OCI-M1 (cell line): ENCODE measurements around the gene SEPTIN1.
"Not testable (repeated sequence)": the region's sequence is repeated elsewhere in the genome, so short reads cannot be mapped to it uniquely, and the experiment has no call there.

Experiments used
- DNase-seq: peaks from one replicate; lab custom pipeline; 2025; lab: John Stamatoyannopoulos, UW

The SEPTIN1 gene

GRCh38 chr16:30357715-30358576 is 24.4 kb downstream of the SEPTIN1 start:
- DNase-seq, result no peak

- no peak for DNase-seq
Measured at GRCh38 chr16:30357085-30357714, 25.2 kb downstream of the SEPTIN1 start.

GRCh38 chr16:30356401-30357084 is 25.8 kb downstream of the SEPTIN1 start:
- DNase-seq, result peak; percentile 56

- DNase-seq, result no peak
Measured at GRCh38 chr16:30355954-30356308, 26.4 kb downstream of the SEPTIN1 start.

DNA sequence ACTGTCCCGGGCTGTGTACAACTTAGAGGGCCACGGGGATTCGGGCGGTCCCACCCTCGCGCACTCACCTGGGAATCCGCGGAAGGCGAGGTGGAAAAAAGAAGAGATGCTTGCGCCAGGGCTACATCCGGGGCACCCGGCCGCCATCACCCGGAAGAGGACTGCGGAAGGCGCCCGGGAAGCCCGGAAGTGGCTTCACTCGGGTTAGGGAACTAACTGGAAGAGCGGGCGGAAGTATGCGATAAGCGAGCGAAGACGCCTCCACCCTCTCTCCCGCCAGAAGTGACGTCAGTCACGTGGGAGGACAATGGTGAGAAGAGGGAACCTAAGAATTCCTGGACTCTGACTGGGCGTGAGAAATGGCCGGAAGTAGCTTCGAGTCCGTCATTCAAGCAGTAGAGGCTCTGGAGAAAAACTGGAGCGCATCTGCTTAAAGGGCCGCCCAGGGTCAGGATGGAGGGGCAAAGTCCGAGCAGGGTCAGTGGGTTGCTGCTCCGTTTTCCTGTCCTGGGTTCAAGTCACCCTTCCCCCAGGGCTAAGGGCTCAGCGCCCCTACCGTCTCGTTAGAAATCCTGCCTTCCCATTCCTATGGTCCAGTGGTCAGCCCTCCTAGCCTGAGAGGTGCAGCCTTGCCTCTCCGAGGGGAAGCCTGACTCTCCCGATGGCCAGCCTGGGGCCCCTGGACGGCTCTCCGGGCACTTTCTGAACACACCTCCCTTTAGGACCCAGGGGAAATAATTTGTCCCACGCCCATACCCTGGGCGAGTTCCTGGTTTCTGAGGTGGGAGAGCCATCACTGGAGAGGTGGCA is 27.0 kb downstream of the SEPTIN1 start, which contains the start of gene CD2BP2:
Gene CD2BP2 (minus strand): TSS at position 165 of the 810 bp plus-strand sequence. CDS start 627 bp downstream, outside the sequence.
- DNase-seq, result peak; percentile 99

DNA sequence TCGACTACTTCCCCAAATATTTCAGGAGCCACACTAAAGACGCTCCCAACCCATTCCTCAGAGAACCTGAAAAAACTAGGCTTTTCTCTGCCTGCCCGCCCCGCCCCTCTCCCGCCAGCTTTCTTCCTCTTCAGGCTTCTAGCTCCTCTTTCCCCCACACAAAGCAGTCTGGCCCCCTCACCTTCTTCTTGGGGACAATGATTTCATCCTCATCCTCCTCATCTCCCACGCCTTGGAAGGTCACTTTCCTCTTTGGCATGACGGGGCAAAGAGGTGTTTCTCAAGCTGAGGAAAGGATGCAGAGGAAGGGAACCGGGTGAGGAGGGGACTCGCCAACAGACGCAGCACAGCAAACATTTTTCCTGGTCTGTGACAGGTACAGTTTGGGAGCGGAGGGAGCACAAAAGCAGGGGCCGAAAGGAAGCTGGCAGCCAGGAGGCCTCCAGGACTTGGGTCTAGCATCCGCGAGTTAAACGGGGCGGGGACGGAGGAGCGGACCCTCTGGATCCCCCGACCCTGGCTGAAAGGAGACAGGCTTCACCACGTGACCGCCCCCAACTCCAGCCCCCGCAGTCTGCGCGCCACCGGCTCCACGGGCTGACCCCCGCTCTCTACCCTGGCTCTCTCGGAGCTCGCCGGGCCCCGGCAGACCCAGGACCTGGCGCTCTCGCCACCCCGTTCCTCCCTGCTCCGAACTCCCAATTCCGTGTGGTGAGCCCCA is 27.8 kb downstream of the SEPTIN1 start:
- DNase-seq, result peak; percentile 52

DNA sequence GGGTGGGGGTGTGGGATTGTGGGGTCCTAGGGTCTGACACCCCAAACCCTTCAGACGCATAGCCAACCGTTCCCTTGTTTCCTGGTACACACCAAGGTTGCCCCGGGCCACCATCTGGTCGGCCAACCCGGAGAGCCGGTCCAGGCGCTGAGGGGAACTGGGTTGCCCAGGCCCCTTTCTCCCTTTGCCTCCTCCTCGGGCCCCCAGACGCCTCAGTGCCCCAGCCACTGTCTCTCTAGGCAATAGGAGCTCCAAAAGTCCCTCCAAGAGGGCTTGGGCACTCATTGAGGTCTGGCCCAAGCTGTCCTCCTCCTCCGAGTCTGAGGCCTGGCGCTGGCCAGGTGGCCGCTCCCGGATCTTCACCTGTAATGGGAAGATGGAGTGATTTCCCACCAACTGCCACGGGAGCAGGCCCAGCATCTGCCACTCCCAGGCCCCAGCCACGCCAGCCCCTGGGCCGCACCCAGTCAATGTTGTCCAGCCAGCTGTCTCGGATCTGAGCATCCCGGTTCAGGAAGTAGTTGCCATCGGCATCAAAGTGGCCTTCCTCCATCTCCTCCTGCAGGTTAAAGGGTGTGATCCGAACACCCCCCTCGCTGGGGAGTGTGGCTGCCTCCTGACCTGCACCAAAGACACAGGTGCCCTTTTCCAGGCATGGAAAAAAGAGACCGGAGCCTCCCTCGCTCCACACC is 28.8 kb downstream of the SEPTIN1 start:
- no peak for DNase-seq

DNA sequence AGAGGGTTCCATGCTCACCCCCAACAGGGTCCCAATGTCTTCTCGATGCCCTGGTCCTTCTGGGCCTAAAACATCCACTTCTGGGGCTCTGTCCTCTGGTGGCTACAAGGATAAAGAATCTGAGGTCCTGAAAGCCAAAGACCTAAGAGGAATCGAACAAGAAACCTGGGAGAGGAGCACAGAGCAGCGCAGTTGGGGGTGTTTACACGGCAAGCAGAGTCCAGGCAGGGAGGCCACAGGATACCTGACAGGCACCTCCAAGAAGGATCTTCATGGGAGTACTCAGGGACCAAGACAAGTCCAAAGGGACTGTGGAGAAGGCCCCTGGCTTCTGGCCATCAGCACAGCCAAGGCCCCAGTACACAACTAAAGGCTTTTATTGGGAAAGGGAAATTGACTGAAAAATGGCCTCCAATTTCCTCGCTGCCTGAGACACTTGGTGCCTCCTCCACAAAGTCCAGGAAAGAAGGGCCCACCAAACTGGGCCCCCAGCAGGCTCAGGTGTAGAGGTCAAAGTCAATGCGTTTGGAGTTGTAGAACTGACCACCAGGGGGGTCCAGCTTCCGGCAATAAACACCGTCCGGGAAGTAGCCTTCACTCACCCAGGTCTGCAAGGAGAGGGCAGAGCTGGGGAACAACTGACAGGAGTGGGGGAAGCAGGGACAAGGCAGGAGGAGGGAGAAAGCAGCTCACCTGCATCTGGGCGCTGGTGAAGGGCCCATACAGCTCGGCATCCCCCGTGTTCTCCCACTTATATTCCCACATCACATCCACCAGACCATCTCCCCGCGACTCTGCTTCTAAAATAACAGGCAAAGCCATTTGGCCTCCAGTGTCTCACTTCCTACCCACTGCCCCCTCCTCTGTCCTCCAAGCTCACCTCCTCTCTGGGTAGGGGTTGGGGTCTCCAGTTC is 29.6 kb downstream of the SEPTIN1 start:
- DNase-seq, result no peak

GRCh38 chr16:30351586-30352419 is 30.6 kb downstream of the SEPTIN1 start:
- no peak for DNase-seq

DNA sequence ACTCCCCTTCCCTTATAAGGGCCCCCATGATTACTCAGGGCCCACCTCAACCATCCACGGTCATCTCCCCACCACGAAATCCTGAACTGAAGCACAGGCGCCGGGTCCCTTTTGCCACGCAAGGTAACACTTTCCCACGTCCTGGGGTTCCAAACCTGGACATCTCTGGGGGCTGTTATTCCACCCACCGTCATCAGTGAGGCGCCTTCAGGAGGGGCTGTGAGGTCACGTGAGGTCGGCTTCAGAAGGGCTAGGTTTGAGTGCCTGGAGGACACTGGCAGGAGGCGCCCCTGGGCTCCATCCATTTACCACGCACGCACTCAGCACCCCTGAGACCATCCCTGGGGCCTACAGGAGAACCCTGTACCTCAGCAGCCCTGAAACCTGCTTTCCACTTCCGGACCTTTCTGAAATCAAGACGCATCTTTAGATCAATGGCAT is 31.3 kb downstream of the SEPTIN1 start:
- no peak for DNase-seq

GRCh38 chr16:30350134-30350871 is 32.1 kb downstream of the SEPTIN1 start:
- no peak for DNase-seq

DNA sequence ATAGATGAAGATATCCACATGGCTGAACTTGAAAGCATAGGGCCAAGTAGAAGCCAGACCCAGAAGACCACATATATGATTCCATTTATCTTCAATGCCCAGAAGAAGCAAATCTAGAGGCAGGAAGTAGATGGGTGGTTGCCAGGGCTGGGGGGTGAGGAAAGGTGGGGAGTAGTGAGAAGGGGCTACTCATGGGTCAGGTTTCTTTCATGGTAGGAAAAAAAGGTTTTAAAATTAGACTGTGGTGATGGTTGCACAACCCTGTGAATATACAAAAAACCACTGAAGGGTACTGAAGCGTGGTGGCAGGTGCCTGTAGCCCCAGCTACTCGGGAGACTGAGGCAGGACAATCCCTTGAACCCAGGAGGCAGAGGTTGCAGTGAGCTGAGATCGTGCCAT is 32.7 kb downstream of the SEPTIN1 start:
- no peak for DNase-seq

DNA sequence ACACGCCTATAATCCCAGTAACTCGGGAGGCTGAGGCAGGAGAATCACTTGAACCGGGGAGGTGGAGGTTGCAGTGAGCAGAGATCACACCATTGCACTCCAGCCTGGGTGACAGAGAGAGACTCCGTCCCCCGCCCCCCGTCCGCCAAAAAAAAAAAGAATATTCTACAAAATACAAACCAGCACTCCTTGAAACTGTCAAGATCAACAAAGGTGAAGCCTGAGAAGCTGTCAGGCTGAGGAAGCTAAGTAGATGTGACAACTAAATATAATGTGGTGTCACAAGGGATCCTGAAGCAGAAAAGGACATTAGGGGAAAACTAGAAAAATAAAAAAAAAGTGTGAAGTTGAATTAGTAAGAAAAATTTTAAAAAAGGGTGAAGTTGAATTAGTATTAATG is 33.4 kb downstream of the SEPTIN1 start:
- DNase-seq, result no peak

- no peak for DNase-seq
Measured at GRCh38 chr16:30348113-30348512, 34.2 kb downstream of the SEPTIN1 start.

GRCh38 chr16:30346286-30346685 is 36.1 kb downstream of the SEPTIN1 start:
- no peak for DNase-seq

DNA sequence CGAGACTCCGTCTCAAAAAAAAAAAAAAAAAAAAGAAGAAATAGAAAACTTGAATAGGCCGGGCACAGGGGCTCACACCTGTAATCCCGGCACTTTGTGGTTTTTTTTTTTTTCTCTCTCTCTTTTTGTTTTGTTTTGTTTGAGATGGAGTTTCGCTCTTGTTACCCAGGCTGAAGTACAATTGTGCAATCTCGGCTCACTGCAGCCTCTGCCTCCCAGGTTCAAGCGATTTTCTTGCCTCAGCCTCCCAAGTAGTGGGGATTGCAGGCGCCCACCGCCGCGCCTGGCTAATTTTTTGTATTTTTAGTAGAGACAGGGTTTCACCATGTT is 38.9 kb downstream of the SEPTIN1 start:
- not testable (repeated sequence) for DNase-seq

- DNase-seq, result no peak
Measured at GRCh38 chr16:30342751-30343490, 39.4 kb downstream of the SEPTIN1 start.
